ENCODE data around the gene TSPAN15. TPM values are rescaled to one million over a fixed set of nuclear protein-coding genes. Genes with fewer than 3 reads are reported as not detected.
A peak's percentile ranks its signal among the peaks of the same experiment; 100 is the strongest.

Gene TSPAN15
- total RNA-seq, 1 experiment from 2014 or later = 212 TPM

DNA sequence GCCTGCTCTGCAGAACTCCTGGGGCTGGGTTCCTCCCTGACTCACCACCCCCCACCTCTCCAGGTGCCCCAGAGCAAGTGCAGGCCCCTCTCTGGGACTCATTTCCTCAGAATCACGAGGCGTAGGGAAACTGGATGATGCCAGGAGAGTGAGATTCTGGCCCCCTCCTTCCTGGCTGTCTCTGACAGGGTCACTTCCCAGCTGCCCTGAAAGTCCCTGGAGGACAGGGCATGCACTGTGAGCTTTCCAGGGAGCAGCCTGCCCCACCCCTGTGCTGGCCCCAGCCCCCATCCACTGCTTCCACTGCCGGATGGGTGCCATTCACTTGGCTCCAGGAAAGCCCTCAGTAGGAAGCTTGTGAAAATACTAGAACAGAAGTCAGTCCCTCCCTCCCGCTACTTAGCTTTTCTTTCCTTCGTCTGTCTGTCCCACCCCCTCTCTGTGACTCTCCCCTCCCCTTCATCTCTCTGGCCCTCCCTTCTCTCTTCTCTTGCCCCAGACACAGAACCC is 44.9 kb upstream of the TSPAN15 start:
- intact Hi-C loops (cut with micrococcal nuclease) = loop anchor here (5.0 kb wide), 1 partner anchor 169 kb away; no protein-coding TSS in a partner anchor
- H3K27me3 ChIP-seq (ENCODE audit: low read length) = no peaks in the 10 kb centered on the region
- peak; percentile 3; the same call in 1 of the 2 replicates for ATAC-seq
- no peak overlapping the region for H3K27ac ChIP-seq (ENCODE audit: low read length)
- BruUV-seq (replicated peaks) = no TSS peak
- H3K9me2 ChIP-seq (replicated peaks; ENCODE audit: low read length) = no peaks in the 10 kb centered on the region
- H3K4me1 ChIP-seq (ENCODE audit: insufficient read depth, low read length) = peaks cover 30% of the 10 kb centered on the region
- H4K20me1 ChIP-seq (ENCODE audit: low read length) = no peaks in the 10 kb centered on the region
- H3K9me3 ChIP-seq (ENCODE audit: low read length) = no peaks in the 10 kb centered on the region
- TF ChIP-seq EZH2phosphoT487 (IDR thresholded peaks at IDR 0.05; ENCODE audit: borderline replicate concordance, low read length) (no peak), EZH2 (IDR thresholded peaks at IDR 0.05; ENCODE audit: low read length, unreplicated experiment) (no peak)
- TF ChIP-seq, protein P1, sequence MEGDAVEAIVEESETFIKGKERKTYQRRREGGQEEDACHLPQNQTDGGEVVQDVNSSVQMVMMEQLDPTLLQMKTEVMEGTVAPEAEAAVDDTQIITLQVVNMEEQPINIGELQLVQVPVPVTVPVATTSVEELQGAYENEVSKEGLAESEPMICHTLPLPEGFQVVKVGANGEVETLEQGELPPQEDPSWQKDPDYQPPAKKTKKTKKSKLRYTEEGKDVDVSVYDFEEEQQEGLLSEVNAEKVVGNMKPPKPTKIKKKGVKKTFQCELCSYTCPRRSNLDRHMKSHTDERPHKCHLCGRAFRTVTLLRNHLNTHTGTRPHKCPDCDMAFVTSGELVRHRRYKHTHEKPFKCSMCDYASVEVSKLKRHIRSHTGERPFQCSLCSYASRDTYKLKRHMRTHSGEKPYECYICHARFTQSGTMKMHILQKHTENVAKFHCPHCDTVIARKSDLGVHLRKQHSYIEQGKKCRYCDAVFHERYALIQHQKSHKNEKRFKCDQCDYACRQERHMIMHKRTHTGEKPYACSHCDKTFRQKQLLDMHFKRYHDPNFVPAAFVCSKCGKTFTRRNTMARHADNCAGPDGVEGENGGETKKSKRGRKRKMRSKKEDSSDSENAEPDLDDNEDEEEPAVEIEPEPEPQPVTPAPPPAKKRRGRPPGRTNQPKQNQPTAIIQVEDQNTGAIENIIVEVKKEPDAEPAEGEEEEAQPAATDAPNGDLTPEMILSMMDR (conservative IDR thresholded peaks at IDR 0.05; ENCODE audit: low read depth, low read length) = no peak
- POLR2A ChIA-PET (ENCODE audit: unreplicated experiment) = interaction anchor here (0.5 kb wide), 1 partner anchor 101 kb away, joined by 3 read pairs; no protein-coding TSS in a partner anchor
- peak; percentile 34 for DNase-seq
- CTCF ChIA-PET = interaction anchor here (0.8 to 2.2 kb wide), 2 partner anchors 43 to 231 kb away, joined by 4 to 18 read pairs; no protein-coding TSS in a partner anchor
- H3K79me2 ChIP-seq (ENCODE audit: low read length) = no peaks in the 10 kb centered on the region
- H3K4me3 ChIP-seq (ENCODE audit: low read length) = no peak overlapping the region
- H3K9ac ChIP-seq (ENCODE audit: low read length) = no peak overlapping the region
- no peak overlapping the region for H2AFZ ChIP-seq (ENCODE audit: low read length)
- H3F3A ChIP-seq (ENCODE audit: low read length, unreplicated experiment) = no peaks in the 10 kb centered on the region
- H3K36me3 ChIP-seq (ENCODE audit: low read depth, low read length) = peaks cover 18% of the 10 kb centered on the region
- no peak overlapping the region for H3K4me2 ChIP-seq (ENCODE audit: low read length)

DNA sequence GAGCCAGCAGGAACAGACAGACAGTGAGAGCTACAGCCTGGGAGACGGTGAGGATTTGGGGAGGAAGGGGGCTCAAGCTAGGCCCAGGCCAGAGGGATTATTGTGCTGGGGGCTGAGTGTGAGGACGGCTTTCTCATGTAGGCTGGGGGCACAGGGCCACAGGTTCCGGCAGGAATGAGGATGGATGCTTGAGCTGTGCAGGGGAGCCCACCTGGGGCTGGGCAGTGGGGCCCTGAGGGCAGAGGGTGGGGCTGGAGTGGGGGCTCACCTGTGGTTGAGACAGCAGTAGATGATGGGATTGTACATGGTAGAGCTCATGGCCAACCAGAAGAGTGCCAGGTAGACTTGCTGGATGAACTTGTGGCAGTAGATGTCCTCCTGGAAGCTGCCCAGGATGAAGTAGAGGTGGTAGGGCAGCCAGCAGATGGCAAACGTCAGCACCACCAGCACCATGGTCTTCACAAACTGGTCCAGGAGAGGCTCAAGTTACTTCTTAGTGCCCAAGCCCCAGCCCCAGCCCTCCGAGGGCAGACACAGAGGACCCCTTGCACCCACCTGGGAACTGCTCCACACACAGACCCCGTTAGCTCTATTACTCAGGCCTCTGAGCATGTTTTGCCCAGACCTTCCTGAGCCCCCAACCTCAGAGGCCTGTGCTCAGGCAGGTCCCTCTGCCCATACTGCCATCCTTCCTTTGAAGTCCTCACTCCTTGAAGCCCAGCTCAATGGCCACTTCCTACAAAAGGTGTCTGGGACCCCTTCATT is 44.3 kb upstream of the TSPAN15 start:
- no peaks in the 10 kb centered on the region for H3K9me2 ChIP-seq (replicated peaks; ENCODE audit: low read length)
- H3F3A ChIP-seq (ENCODE audit: low read length, unreplicated experiment) = no peaks in the 10 kb centered on the region
- no peak overlapping the region for H3K9ac ChIP-seq (ENCODE audit: low read length)
- H3K27me3 ChIP-seq (ENCODE audit: low read length) = no peaks in the 10 kb centered on the region
- H2AFZ ChIP-seq (ENCODE audit: low read length) = no peak overlapping the region
- H3K9me3 ChIP-seq (ENCODE audit: low read length) = no peaks in the 10 kb centered on the region
- no peaks in the 10 kb centered on the region for H3K79me2 ChIP-seq (ENCODE audit: low read length)
- POLR2A ChIA-PET (ENCODE audit: unreplicated experiment) = no interaction called here
- H3K4me1 ChIP-seq (ENCODE audit: insufficient read depth, low read length) = peaks cover 30% of the 10 kb centered on the region
- no peak overlapping the region for H3K4me2 ChIP-seq (ENCODE audit: low read length)
- intact Hi-C loops (cut with micrococcal nuclease) = loop anchor here (1.0 to 5.0 kb wide), 2 partner anchors 170 to 232 kb away; no protein-coding TSS in a partner anchor
- H3K4me3 ChIP-seq (ENCODE audit: low read length) = no peak overlapping the region
- H4K20me1 ChIP-seq (ENCODE audit: low read length) = no peaks in the 10 kb centered on the region
- DNase-seq (peak; percentile 33), ATAC-seq (no peak)
- TF ChIP-seq EZH2 (IDR thresholded peaks at IDR 0.05; ENCODE audit: low read length, unreplicated experiment) (no peak), EZH2phosphoT487 (IDR thresholded peaks at IDR 0.05; ENCODE audit: borderline replicate concordance, low read length) (no peak)
- TF ChIP-seq, protein P1 (conservative IDR thresholded peaks at IDR 0.05; ENCODE audit: low read depth, low read length) = no peak
- H3K36me3 ChIP-seq (ENCODE audit: low read depth, low read length) = peaks cover 14% of the 10 kb centered on the region
- no TSS peak for BruUV-seq (replicated peaks)
- no peak overlapping the region for H3K27ac ChIP-seq (ENCODE audit: low read length)
- CTCF ChIA-PET = interaction anchor here (0.7 to 2.2 kb wide), 6 partner anchors 14 to 230 kb away, joined by 3 to 18 read pairs (median 4); no protein-coding TSS in a partner anchor

All from PC-3 (cell line).